GM18861 (cell line): Measurements from ENCODE around the gene PPP1R17.

Experiments
- ATAC-seq: cut with Tn5 transposase; IDR thresholded peaks from one replicate; pipeline ENCODE4 v1.9.1; 2021; ENCODE audit not compliant: unreplicated experiment

Gene PPP1R17

GRCh38 chr7:31687024-31687748 lies at the start of gene PPP1R17:
TSS of gene PPP1R17 (plus strand) at chr7:31687215. CDS start at chr7:31692442, 5,227 bp downstream.
- no peak for ATAC-seq

DNA sequence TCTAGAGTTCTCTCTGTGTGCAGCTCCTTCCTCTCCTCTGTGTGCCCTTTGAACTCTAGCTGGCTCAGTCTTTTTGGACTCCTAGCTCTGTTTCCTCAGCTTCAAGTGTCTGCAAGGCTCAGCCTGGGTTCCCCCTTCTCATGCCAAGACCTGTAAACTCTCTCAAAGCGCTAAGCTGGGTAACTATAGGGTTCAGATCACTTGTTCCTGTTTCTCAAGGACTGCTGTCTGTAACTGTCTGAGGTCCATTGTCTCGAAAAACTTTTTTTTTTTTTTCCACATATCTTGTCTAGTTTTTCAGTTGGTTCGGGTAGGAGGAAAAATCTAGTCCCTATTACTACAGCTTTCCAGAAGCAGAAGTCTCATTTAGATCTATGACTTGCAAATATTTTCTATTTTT lies 46.6 kb upstream of the PPP1R17 start:
- ATAC-seq = no peak

DNA sequence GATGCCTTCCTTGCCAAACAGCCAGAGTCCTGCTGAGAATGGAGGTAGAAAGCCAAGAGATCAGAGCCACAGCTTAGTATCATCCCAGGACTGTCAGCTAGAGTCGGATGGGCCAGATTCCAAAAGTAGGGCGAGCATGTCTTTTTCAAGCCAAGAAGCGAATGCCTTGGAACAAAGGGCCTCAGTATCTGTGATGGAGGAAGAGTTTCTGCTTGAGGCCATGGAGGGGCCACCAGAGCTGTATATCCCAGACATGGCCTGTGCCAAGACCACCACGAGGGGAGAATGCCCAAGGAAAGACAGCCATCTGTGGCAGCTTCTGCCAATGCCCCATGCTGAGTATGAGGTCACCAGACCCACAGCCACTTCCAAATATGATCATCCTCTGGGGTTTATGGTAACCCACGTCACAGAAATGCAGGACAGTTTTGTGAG lies 44.3 kb upstream of the PPP1R17 start:
- ATAC-seq = no peak

DNA sequence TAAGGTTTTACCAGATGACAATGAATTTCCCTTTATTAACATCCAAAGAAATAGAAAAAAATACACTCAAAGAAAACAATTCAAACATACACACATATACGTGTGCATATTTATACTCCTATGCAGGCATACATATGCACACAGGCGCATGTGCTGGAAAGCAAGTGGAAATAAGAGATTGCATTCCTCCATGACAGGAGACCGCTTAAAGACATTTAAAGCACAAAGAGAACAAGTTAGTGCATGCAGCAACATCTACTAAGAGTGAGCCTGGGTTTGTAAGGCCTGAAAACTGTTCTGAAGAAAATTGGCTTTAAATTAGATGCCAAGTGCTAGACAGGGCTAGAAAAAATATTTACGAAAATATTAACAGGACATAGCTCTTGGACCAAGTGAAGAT lies 40.1 kb upstream of the PPP1R17 start:
- ATAC-seq = no peak

- ATAC-seq = no peak
Observed at GRCh38 chr7:31647511-31647910, 39.5 kb upstream of the PPP1R17 start.

DNA sequence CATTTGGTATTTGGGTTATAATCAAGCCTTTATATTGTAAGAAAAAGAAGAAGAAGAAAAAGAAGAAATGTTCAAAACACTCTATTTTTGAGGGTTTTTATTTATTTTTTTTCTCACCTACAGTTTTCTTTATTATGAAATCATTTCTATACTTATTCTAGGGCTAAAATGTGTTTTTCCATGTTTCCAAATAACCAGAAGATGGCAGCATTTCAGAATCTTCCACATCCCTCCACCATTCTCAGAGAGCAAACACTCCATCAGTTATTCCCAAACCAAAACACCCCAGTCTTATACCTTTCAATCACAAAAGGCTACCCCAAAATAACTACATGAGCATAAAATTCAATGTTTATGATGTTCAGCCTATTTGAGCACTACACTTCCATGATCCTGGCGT lies 38.7 kb upstream of the PPP1R17 start:
- ATAC-seq = no peak

DNA sequence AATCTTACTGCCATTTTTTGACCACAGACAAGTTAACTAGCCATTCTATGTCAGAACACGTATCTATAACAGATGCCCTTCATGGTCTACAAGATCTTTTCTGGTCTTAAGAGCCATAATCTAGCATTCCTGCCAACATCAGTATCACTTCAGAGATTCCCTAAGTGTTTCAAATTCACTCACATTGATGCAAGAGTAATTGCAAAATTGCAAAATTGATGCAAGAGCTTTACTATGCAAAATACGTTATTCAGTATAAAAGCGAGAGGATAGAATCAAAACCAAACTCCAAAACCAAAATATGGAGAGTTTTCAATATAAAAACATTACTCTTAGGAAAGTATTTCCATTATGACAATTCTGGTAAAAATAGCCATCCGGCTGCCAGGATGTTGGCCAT lies 38.1 kb upstream of the PPP1R17 start:
- ATAC-seq = no peak

- ATAC-seq = no peak
Observed at GRCh38 chr7:31651234-31652062, 35.6 kb upstream of the PPP1R17 start.

DNA sequence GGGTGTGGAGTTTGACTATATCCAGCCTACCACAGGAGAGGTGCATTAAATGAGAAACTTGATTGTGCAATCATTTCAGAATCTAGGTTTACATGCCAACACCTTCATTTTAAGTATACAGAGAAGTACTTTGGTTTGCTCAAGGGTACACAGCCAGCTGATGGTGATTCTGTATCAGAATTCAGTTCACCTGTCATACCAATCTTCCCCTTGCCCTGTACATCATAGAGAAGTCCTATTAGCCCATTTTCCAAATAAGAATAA lies 35.0 kb upstream of the PPP1R17 start:
- ATAC-seq = no peak

GRCh38 chr7:31663072-31663471 lies 23.9 kb upstream of the PPP1R17 start:
- no peak for ATAC-seq

GRCh38 chr7:31664890-31665289 lies 22.1 kb upstream of the PPP1R17 start:
- no peak for ATAC-seq

DNA sequence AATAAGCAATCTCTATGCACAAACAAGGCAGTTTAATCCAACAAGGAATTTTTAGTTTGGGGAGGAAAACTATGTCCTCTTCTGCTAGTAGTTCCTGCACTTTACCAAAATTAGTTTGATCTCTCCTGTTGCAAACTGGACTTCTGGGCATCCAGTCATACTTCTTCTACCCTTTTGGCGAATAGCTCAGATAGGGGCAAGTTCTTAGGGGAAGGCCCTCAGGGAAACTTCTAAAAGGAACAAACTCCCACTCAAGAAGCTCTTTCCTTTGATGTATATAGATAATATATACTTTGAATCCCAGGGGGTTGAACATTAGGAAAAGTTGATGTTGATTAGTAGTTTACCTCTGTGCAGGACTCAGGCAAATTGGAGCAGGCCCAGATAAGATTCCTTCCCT lies 21.5 kb upstream of the PPP1R17 start:
- no peak for ATAC-seq

GRCh38 chr7:31669461-31669860 lies 17.6 kb upstream of the PPP1R17 start:
- no peak for ATAC-seq

DNA sequence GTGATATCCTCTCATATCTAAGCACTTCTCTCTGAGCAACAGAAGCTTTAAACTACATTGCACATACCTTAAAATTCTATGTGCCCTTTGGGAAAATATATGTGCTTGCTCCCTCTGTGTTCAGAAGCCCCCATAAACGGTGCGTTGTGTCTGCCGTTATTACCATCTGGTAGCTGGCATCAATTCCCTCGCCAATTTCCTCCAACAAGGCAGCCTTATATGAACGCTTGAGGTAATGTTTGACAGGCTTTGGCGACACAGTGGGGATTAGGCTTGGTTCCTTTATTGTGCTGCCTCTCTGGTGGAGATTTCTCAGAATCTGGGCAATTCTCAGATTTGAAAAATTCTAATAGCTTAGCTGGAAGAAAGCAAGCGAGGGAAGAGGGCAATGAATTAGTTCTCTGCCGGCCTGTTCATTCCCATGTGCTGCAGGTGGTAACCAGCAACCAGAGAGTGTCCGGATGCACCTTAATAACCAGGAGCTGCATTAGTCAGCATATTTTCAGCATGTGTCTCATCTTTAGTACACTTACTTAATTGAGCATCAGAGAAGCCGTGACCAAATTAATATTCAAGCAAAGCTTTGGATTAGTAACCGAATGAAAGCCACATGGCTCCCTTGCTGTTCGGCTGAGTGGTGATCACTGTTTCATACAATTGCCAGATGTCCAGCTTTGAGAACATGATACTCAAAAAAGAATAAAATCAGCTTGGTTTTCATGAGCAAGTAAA lies 7.3 kb upstream of the PPP1R17 start:
- ATAC-seq = no peak

- no peak for ATAC-seq
Observed at GRCh38 chr7:31683445-31684225, 3.4 kb upstream of the PPP1R17 start.

- ATAC-seq = peak; percentile 96
Observed at GRCh38 chr7:31688372-31688771, 1.4 kb downstream of the PPP1R17 start.

GRCh38 chr7:31688996-31689395 lies 2.0 kb downstream of the PPP1R17 start:
- ATAC-seq = no peak

GRCh38 chr7:31690935-31691334 lies 3.9 kb downstream of the PPP1R17 start:
- no peak for ATAC-seq

GRCh38 chr7:31692451-31692850 lies 5.4 kb downstream of the PPP1R17 start:
- ATAC-seq = no peak

- no peak for ATAC-seq
Observed at GRCh38 chr7:31692871-31693270, 5.9 kb downstream of the PPP1R17 start.
